Activated B cell treated with CpG ODN at 0.5 μM for 24 hours (primary cell): Measurements from ENCODE around the gene CENATAC. TPM values are rescaled to one million over a fixed set of nuclear protein-coding genes. Genes with fewer than 3 reads are reported as not detected.

ENCODE experiments used
- ATAC-seq: fragments of 200-7000 bp; cut with Tn5 transposase; one replicate; pipeline ENCODE4 v1.10.0; 2021; ENCODE audit warnings: low read depth, mild to moderate bottlenecking, moderate library complexity
- CTCF ChIA-PET: fragments of 350-600 bp; sonication (Branson Sonifier 250); formaldehyde crosslinking; loops from one replicate; lab custom pipeline; 2021; ENCODE audit warnings: antibody characterized with exemption; lab: Charles Lee
- POLR2A ChIA-PET: fragments of 350-600 bp; sonication (Branson Sonifier 250); formaldehyde crosslinking; loops from one replicate; lab custom pipeline; 2021; ENCODE audit warnings: antibody characterized with exemption; lab: Charles Lee
- DNase-seq: peaks from one replicate; pipeline ENCODE4 v3.0.0; 2022
- H3K27ac Mint-ChIP-seq: one replicate; pipeline ENCODE4 v1.8.0; 2020; ENCODE audit warnings: mixed read lengths
- H3K27me3 Mint-ChIP-seq: one replicate; pipeline ENCODE4 v1.8.0; 2021; ENCODE audit warnings: mixed read lengths
- H3K36me3 Mint-ChIP-seq: one replicate; pipeline ENCODE4 v1.8.0; 2021; ENCODE audit warnings: low read depth, mixed read lengths
- H3K4me1 Mint-ChIP-seq: one replicate; pipeline ENCODE4 v1.8.0; 2021; ENCODE audit warnings: mixed read lengths
- H3K4me3 Mint-ChIP-seq: one replicate; pipeline ENCODE4 v1.8.0; 2020; ENCODE audit warnings: mild to moderate bottlenecking, mixed read lengths
- H3K9me3 Mint-ChIP-seq: one replicate; pipeline ENCODE4 v1.8.0; 2020; ENCODE audit warnings: mixed read lengths
- intact Hi-C: fragments of 100-400 bp; cut with micrococcal nuclease; formaldehyde crosslinking; loops from one replicate; pipeline ENCODE4 v1.15.1; 2024
- total RNA-seq: library from RNA; stranded (reverse); gene quantifications from 2 replicates; pipeline ENCODE4 v1.2.3, GENCODE V29; 2022
- TF ChIP-seq, protein P1 (sequence below): fragments of 200-600 bp; IDR thresholded peaks from one replicate; pipeline ENCODE4 v1.8.0; 2022; ENCODE audit warnings: antibody characterized with exemption, mild to moderate bottlenecking

Gene CENATAC
- total RNA-seq, 1 donor from 2014 or later = 85.7 TPM

DNA sequence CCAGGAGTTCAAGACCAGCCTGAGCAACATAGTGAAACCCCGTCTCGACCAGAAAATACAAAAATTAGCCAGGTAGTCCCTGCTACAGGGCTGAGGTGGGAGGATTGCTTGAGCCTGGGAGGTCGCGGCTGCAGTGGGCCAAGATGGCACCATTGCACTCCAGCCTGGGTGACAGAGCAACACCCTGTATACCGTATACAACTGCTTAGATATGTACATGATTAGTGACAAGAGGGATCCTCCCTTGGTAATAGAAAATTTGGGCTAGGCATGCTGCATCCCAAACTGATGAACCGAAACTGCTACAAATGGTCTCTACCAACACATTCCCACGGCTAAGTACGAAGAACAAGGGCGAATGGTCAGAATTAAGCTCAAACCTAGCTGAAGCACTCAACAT lies 45.0 kb downstream of the CENATAC start:
- CTCF ChIA-PET = no interaction called here
- peaks cover 11% of the 10 kb centered on the region for H3K4me1 Mint-ChIP-seq
- ATAC-seq = no peak
- no peak overlapping the region for H3K27ac Mint-ChIP-seq
- no peak overlapping the region for H3K4me3 Mint-ChIP-seq
- H3K9me3 Mint-ChIP-seq = no peaks in the 10 kb centered on the region
- H3K36me3 Mint-ChIP-seq = peaks cover 35% of the 10 kb centered on the region
- no peak for DNase-seq
- no peaks in the 10 kb centered on the region for H3K27me3 Mint-ChIP-seq
- intact Hi-C loops = no loop called here
- POLR2A ChIA-PET = interaction anchor here (0.8 to 1.4 kb wide), 3 partner anchors 10 to 14 kb away, joined by 3 to 8 read pairs (median 7); partner anchors contain the start of gene HYOU1
- TF ChIP-seq, protein P1, sequence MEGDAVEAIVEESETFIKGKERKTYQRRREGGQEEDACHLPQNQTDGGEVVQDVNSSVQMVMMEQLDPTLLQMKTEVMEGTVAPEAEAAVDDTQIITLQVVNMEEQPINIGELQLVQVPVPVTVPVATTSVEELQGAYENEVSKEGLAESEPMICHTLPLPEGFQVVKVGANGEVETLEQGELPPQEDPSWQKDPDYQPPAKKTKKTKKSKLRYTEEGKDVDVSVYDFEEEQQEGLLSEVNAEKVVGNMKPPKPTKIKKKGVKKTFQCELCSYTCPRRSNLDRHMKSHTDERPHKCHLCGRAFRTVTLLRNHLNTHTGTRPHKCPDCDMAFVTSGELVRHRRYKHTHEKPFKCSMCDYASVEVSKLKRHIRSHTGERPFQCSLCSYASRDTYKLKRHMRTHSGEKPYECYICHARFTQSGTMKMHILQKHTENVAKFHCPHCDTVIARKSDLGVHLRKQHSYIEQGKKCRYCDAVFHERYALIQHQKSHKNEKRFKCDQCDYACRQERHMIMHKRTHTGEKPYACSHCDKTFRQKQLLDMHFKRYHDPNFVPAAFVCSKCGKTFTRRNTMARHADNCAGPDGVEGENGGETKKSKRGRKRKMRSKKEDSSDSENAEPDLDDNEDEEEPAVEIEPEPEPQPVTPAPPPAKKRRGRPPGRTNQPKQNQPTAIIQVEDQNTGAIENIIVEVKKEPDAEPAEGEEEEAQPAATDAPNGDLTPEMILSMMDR = no peak

DNA sequence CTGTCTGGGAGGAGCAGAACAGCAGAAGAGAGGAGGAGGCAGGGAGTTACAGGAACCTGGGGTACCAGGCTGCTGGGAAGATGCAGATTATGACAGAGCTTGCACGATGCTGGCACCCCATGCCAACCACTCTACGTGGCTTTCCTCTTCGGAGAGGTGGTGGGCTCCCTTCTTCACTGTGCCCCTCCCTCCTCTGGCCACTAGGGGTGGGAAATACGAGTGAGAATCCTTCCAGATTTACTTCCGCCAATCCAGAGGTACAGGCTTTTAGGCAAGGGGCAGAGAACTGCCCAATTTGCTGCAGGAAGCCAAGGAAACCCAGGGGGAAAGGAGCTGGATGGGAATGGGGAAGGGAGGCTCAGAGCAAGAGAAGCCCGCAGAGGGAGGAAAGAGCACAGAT lies 46.8 kb downstream of the CENATAC start:
- intact Hi-C loops = no loop called here
- ATAC-seq = no peak
- Mint-ChIP-seq H3K4me3 (no peak overlapping the region), H3K36me3 (peaks cover 53% of the 10 kb centered on the region), H3K27ac (no peak overlapping the region), H3K4me1 (peaks cover 3% of the 10 kb centered on the region), H3K27me3 (no peaks in the 10 kb centered on the region), H3K9me3 (no peaks in the 10 kb centered on the region)
- ChIA-PET CTCF (no interaction called here), POLR2A (interaction anchor here (1.0 kb wide), 1 partner anchor 12 kb away, joined by 3 read pairs; no protein-coding TSS in a partner anchor)
- no peak for DNase-seq
- TF ChIP-seq, protein P1 = no peak

DNA sequence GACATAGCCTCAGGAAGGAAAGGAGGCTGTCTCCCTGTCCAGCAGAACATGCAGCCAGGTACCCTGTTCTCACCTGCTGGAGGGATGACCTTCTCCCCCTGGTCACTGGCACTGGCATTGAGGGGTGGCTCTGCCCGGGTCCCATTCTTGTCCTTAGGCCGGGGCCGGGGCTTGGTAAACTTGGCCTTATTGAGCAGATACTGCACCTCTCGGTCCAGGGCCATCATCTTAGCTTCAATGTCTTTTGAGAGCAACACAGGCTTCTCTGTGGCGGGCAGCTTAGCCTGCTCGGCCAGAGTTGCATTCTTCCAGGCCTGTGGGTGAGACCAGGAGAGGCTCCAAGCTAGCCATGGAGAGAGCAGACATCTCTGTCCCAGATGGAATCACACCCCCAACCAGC lies 48.6 kb downstream of the CENATAC start:
- Mint-ChIP-seq H3K36me3 (peaks cover 69% of the 10 kb centered on the region), H3K27ac (no peak overlapping the region), H3K4me1 (peaks cover 6% of the 10 kb centered on the region), H3K4me3 (no peak overlapping the region), H3K9me3 (no peaks in the 10 kb centered on the region), H3K27me3 (no peaks in the 10 kb centered on the region)
- ChIA-PET POLR2A (interaction anchor here (0.6 to 0.9 kb wide), 2 partner anchors 15 to 21 kb away, joined by 3 to 5 read pairs; partner anchors contain the start of gene VPS11), CTCF (no interaction called here)
- no peak for DNase-seq
- TF ChIP-seq, protein P1 = no peak
- no peak for ATAC-seq
- intact Hi-C loops = no loop called here

DNA sequence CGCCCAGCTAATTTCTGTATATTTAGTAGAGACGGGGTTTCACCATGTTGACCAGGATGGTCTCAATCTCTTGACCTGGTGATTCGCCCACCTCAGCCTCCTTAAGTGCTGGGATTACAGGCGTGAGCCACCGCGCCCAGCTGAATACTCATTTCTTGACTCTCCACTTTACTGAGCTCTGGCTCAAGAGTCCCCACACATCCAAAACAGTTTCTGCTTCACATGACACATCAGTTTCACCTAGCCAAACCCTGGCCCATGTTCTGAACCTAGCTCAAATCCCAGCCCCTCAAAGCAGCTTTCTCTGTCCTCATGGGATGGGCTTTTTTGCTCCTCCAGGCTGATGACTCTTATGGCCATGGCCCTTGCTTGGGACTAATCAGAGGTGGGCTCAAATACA lies 49.3 kb downstream of the CENATAC start:
- Mint-ChIP-seq H3K4me1 (peaks cover 14% of the 10 kb centered on the region), H3K9me3 (no peaks in the 10 kb centered on the region), H3K27me3 (no peaks in the 10 kb centered on the region), H3K4me3 (no peak overlapping the region), H3K27ac (no peak overlapping the region), H3K36me3 (peaks cover 76% of the 10 kb centered on the region)
- ATAC-seq (no peak), DNase-seq (no peak)
- TF ChIP-seq, protein P1 = no peak
- POLR2A ChIA-PET = interaction anchor here (0.9 to 1.0 kb wide), 2 partner anchors 20 to 62 kb away, joined by 3 read pairs; partner anchors contain the start of gene VPS11
- CTCF ChIA-PET = no interaction called here
- intact Hi-C loops = no loop called here

DNA sequence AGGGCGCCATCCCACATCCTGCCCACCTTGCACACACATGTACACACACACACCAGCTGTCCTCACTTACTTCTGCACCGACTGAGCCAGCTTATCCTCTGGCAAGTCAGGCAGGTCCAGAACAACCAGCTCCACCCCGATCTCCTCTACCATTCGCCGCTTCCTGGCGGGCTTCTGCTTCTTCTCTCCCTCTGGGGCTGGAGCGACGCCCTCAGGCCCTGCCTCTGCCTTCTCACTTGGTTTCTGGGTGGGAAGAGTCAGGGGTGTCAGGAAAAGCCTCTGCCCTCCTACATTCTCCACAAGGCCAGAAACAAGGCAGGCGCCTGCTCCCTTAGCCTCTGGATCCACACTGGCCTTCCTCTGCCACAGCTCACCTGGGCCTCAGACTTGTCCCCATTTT lies 50.7 kb downstream of the CENATAC start:
- H3K27me3 Mint-ChIP-seq = no peaks in the 10 kb centered on the region
- H3K4me3 Mint-ChIP-seq = no peak overlapping the region
- POLR2A ChIA-PET = interaction anchor here (0.5 to 0.6 kb wide), 2 partner anchors 26 to 37 kb away, joined by 3 to 6 read pairs; no protein-coding TSS in a partner anchor
- DNase-seq (no peak), ATAC-seq (no peak)
- intact Hi-C loops = no loop called here
- CTCF ChIA-PET = no interaction called here
- no peaks in the 10 kb centered on the region for H3K9me3 Mint-ChIP-seq
- peaks cover 91% of the 10 kb centered on the region for H3K36me3 Mint-ChIP-seq
- no peak overlapping the region for H3K27ac Mint-ChIP-seq
- peaks cover 23% of the 10 kb centered on the region for H3K4me1 Mint-ChIP-seq
- TF ChIP-seq, protein P1 = no peak
